ENCODE measurements around the gene TNFSF12.

Gene TNFSF12, protein sequence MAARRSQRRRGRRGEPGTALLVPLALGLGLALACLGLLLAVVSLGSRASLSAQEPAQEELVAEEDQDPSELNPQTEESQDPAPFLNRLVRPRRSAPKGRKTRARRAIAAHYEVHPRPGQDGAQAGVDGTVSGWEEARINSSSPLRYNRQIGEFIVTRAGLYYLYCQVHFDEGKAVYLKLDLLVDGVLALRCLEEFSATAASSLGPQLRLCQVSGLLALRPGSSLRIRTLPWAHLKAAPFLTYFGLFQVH

DNA sequence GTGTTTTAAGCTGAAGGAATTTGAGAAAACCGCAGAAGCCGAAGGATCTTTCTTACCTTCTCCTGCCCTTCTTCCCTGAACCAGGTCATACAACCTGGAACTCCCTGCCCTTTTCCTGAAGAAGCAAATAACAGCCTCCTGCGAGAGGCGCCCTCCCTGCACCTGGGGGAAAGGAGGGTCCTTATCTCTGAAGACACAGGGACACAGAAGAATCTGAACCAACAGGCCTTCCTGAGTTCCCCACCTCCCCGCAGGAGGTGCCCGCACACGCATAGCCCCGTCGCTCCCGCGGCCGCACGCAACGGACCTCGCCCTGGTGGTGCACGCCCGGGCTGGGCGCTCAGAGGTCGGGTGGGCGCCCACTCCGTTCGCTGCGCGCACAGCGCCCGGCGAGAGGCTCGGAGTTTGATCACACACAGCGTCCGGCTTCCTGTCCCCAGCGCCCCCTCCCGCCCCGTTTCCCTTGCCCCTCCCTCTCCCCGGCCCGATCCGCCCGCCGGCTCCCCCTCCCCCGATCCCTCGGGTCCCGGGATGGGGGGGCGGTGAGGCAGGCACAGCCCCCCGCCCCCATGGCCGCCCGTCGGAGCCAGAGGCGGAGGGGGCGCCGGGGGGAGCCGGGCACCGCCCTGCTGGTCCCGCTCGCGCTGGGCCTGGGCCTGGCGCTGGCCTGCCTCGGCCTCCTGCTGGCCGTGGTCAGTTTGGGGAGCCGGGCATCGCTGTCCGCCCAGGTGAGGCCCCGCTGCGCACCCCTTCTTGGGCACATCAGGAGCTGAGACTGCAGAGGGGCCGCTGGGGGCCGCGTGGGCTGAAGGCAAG is at the start of gene TNFSF12:
TNFSF12 (plus strand) TSS at position 474 of the 816 bp plus-strand sequence; CDS start at position 570, 96 bp downstream.
- TF ChIP-seq, protein P1, sequence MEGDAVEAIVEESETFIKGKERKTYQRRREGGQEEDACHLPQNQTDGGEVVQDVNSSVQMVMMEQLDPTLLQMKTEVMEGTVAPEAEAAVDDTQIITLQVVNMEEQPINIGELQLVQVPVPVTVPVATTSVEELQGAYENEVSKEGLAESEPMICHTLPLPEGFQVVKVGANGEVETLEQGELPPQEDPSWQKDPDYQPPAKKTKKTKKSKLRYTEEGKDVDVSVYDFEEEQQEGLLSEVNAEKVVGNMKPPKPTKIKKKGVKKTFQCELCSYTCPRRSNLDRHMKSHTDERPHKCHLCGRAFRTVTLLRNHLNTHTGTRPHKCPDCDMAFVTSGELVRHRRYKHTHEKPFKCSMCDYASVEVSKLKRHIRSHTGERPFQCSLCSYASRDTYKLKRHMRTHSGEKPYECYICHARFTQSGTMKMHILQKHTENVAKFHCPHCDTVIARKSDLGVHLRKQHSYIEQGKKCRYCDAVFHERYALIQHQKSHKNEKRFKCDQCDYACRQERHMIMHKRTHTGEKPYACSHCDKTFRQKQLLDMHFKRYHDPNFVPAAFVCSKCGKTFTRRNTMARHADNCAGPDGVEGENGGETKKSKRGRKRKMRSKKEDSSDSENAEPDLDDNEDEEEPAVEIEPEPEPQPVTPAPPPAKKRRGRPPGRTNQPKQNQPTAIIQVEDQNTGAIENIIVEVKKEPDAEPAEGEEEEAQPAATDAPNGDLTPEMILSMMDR (IDR thresholded peaks at IDR 0.05) = no peak

DNA sequence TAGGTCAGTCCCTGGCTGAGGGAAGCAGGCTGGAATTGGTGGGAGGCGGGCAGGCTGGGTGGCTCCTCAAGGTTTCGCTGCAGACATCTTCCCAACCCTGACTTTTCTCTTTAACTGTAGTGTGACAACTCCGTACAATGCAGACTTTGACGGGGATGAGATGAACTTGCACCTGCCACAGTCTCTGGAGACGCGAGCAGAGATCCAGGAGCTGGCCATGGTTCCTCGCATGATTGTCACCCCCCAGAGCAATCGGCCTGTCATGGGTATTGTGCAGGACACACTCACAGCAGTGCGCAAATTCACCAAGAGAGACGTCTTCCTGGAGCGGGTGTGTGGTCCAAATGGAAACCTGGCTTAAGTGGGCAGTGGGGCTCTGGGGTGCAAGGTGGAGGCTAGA is 49.7 kb upstream of the TNFSF12 start:
- TF ChIP-seq, protein P1 (IDR thresholded peaks at IDR 0.05) = no peak

DNA sequence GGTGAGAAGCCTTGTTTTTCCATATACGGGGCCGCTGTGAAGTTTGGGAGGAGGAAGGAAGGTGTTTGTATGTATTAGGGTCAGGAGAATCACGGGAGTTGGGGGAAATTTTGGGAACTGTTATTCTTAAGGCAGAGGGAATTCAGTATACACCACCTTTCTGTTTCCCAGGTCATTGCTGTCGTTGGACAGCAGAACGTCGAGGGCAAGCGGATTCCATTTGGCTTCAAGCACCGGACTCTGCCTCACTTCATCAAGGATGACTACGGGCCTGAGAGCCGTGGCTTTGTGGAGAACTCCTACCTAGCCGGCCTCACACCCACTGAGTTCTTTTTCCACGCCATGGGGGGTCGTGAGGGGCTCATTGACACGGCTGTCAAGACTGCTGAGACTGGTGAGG is 47.1 kb upstream of the TNFSF12 start:
- TF ChIP-seq, protein P1 (IDR thresholded peaks at IDR 0.05) = no peak

DNA sequence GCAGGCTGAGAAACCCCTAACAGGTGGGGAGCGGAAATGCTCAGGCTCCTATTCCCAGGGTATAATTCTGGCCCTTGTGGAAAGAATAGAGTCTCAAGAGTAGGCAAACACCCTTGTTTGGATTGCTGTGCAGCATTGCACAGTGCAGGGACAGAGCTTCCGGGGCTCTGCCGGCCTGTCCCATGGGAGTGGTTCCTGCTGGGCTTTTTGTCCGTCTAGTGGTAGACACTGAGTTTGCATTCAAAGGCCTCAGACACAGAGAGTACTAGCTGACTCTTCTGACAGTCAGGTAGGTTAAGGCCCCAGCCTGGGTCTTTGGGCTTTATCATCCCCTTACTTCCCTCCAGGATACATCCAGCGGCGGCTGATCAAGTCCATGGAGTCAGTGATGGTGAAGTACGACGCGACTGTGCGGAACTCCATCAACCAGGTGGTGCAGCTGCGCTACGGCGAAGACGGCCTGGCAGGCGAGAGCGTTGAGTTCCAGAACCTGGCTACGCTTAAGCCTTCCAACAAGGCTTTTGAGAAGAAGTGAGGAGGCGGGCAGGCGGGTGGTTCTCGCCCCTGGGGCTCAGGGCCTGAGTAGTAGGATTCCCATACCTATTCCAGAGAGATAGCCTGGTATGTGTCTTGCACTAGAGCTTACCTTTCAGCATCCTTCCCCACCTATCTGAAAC is 46.5 kb upstream of the TNFSF12 start:
- TF ChIP-seq, protein P1 (IDR thresholded peaks at IDR 0.05) = no peak

DNA sequence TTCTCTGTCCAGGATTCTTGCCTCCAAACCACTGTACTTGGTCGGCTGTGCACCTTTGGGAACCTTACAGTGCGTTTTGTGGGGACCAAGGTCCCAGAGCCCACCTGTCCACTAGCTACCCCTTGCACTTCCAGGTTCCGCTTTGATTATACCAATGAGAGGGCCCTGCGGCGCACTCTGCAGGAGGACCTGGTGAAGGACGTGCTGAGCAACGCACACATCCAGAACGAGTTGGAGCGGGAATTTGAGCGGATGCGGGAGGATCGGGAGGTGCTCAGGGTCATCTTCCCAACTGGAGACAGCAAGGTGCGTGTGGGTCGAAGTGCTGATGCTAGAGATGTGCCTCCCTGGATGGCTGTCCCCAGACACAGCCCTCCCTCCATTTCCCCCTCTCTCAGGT is 45.9 kb upstream of the TNFSF12 start:
- TF ChIP-seq, protein P1 (IDR thresholded peaks at IDR 0.05) = no peak

DNA sequence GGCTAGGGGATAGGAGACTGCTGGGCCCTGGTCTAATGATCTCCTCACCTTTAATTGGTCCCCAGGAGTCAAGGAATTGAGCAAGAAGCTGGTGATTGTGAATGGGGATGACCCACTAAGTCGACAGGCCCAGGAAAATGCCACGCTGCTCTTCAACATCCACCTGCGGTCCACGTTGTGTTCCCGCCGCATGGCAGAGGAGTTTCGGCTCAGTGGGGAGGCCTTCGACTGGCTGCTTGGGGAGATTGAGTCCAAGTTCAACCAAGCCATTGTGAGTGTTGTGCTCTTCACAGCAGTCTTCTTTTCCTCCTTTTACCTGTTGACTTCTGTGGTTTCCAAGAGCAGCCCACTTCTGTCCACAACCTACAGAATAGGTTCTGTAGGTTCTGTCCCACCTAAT is 45.3 kb upstream of the TNFSF12 start:
- TF ChIP-seq, protein P1 (IDR thresholded peaks at IDR 0.05) = no peak

DNA sequence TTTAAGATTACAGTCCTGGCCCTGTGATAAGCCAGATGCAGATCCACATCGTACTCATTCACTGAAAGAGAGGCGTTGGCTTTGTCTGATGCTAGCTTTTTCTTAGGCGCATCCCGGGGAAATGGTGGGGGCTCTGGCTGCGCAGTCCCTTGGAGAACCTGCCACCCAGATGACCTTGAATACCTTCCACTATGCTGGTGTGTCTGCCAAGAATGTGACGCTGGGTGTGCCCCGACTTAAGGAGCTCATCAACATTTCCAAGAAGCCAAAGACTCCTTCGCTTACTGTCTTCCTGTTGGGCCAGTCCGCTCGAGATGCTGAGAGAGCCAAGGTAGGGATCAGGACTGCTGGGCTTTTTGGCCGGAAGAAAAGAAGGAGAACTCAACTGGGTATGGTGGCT is 40.7 kb upstream of the TNFSF12 start:
- TF ChIP-seq, protein P1 (IDR thresholded peaks at IDR 0.05) = no peak

All from LNCAP (cell line).